IPS-NIHi7 (cell line): ENCODE measurements around the gene TBX1.
A peak's percentile ranks its signal among the peaks of the same experiment; 100 is the strongest.

Source experiments
- DNase-seq: peaks from one replicate; pipeline ENCODE4 v3.0.0; 2012; ENCODE audit warnings: mixed read lengths; ENCODE audit errors: extremely low spot score

The TBX1 gene

GRCh38 chr22:19760058-19760950, at the start of gene TBX1:
Gene TBX1 (plus strand): TSS chr22:19760778. CDS start chr22:19760844, 66 bp downstream.
- no peak for DNase-seq

- DNase-seq, result no peak
Measured at GRCh38 chr22:19713245-19713644, 47.3 kb upstream of the TBX1 start.

GRCh38 chr22:19713650-19714311, 46.8 kb upstream of the TBX1 start:
- no peak for DNase-seq

GRCh38 chr22:19714312-19715187, 46.0 kb upstream of the TBX1 start, which contains the start of gene SEPTIN5:
Gene SEPTIN5 (plus strand): TSS chr22:19714503. CDS start chr22:19714589, 86 bp downstream.
- no peak for DNase-seq

GRCh38 chr22:19715188-19715930, 45.2 kb upstream of the TBX1 start:
- DNase-seq, result no peak

GRCh38 chr22:19716041-19716828, 44.3 kb upstream of the TBX1 start:
- DNase-seq, result no peak

GRCh38 chr22:19716829-19717105, 43.8 kb upstream of the TBX1 start:
- DNase-seq, result no peak

- DNase-seq, result no peak
Measured at GRCh38 chr22:19717181-19717580, 43.4 kb upstream of the TBX1 start.

GRCh38 chr22:19717691-19718455, 42.7 kb upstream of the TBX1 start:
- peak; percentile 83 for DNase-seq

GRCh38 chr22:19718456-19719049, 42.0 kb upstream of the TBX1 start:
- DNase-seq, result no peak

- no peak for DNase-seq
Measured at GRCh38 chr22:19719050-19719482, 41.5 kb upstream of the TBX1 start.

GRCh38 chr22:19719488-19720021, 41.0 kb upstream of the TBX1 start:
- DNase-seq, result no peak

GRCh38 chr22:19720150-19720827, 40.3 kb upstream of the TBX1 start:
- no peak for DNase-seq

GRCh38 chr22:19720999-19721329, 39.6 kb upstream of the TBX1 start:
- DNase-seq, result no peak

GRCh38 chr22:19721330-19722177, 39.0 kb upstream of the TBX1 start:
- no peak for DNase-seq

GRCh38 chr22:19722178-19722981, 38.2 kb upstream of the TBX1 start:
- DNase-seq, result no peak

- no peak for DNase-seq
Measured at GRCh38 chr22:19722982-19723231, 37.7 kb upstream of the TBX1 start.
